ENCODE measurements around the gene CEP70.

- no peak for TF ChIP-seq CTCF (IDR thresholded peaks at IDR 0.05; ENCODE audit: low read depth, low read length)
- no peak for TF ChIP-seq POLR2A (IDR thresholded peaks at IDR 0.05; ENCODE audit: extremely low read depth, insufficient read length)
- no peak for TF ChIP-seq MAX (IDR thresholded peaks at IDR 0.05; ENCODE audit: low read depth, low read length)
- TF ChIP-seq MYC (IDR thresholded peaks at IDR 0.05; ENCODE audit: low read depth, low read length) = no peak
These were observed 141.6 kb downstream of the CEP70 start for GRCh38 chr3:138452436-138452835.
